IPS-15b (cell line): Measurements from ENCODE around the gene MNX1.

Experiments
- H3K27me3 ChIP-seq: one replicate; pipeline ENCODE4 v1.6.1; 2013; ENCODE audit warnings: low read length; ENCODE audit not compliant: control insufficient read depth, insufficient read depth
- H3K36me3 ChIP-seq: one replicate; pipeline ENCODE4 v1.6.1; 2013; ENCODE audit warnings: low read length; ENCODE audit not compliant: control insufficient read depth, insufficient read depth
- H3K4me1 ChIP-seq: one replicate; pipeline ENCODE4 v1.6.1; 2013; ENCODE audit warnings: mild to moderate bottlenecking, low read length; ENCODE audit not compliant: control insufficient read depth, insufficient read depth
- H3K4me3 ChIP-seq: one replicate; pipeline ENCODE4 v1.5.1; 2013; ENCODE audit warnings: low read depth, low read length
- H3K9ac ChIP-seq: one replicate; pipeline ENCODE4 v1.6.1; 2013; ENCODE audit warnings: low read depth, mild to moderate bottlenecking, low read length
- H3K9me3 ChIP-seq: one replicate; pipeline ENCODE4 v1.6.1; 2013; ENCODE audit warnings: mild to moderate bottlenecking, low read length; ENCODE audit not compliant: control insufficient read depth, insufficient read depth

Gene MNX1

GRCh38 chr7:157009778-157010587, 480 bp downstream of the MNX1 start:
- H3K4me3 ChIP-seq: peak overlapping the region; percentile 37
- H3K9ac ChIP-seq: no peak overlapping the region
- peaks cover 16% of the 10 kb centered on the region for H3K4me1 ChIP-seq
- no peaks in the 10 kb centered on the region for H3K9me3 ChIP-seq
- peaks cover 90% of the 10 kb centered on the region for H3K27me3 ChIP-seq
- H3K36me3 ChIP-seq: no peaks in the 10 kb centered on the region

- peaks cover 12% of the 10 kb centered on the region for H3K4me1 ChIP-seq
- no peak overlapping the region for H3K9ac ChIP-seq
- H3K9me3 ChIP-seq: no peaks in the 10 kb centered on the region
- H3K27me3 ChIP-seq: peaks cover 90% of the 10 kb centered on the region
- peak overlapping the region; percentile 22 for H3K4me3 ChIP-seq
- H3K36me3 ChIP-seq: no peaks in the 10 kb centered on the region
These were observed 1.2 kb downstream of the MNX1 start for GRCh38 chr7:157009170-157009777.

GRCh38 chr7:157008206-157009169, 2.0 kb downstream of the MNX1 start:
- Histone ChIP-seq H3K9me3 (no peaks in the 10 kb centered on the region), H3K27me3 (peaks cover 89% of the 10 kb centered on the region), H3K4me1 (peaks cover 8% of the 10 kb centered on the region), H3K9ac (no peak overlapping the region), H3K4me3 (peak overlapping the region; percentile 22), H3K36me3 (no peaks in the 10 kb centered on the region)

DNA sequence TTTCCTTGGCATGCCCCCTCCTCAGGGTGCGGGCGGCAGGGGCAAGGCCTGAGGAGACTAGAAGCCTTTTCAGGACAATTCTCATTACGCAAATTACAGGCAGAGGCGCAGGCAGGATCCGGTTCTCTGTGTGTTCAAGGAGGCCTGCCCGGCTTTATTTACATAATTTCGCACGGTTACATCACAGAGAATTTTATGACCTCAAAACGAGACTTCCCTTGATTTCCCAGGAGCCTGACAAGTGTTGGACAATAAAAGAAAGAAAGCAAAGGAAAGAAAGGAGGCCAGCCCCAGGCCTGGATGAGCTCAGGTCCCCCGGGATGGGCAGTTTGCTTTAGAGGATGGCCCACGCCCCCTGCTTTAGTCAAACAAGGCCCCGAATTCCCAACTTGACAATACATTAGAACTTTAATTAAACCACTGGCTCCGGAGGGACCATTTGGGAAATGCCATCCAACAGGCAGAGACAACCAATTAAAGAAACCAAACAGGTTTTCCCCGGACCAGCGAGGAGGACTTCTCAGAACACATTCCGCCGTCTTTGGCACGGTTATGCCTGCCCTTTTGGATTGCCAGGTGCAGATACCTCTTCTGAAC, 2.9 kb downstream of the MNX1 start:
- no peak overlapping the region for H3K4me3 ChIP-seq
- no peaks in the 10 kb centered on the region for H3K36me3 ChIP-seq
- H3K9ac ChIP-seq: no peak overlapping the region
- H3K27me3 ChIP-seq: peaks cover 89% of the 10 kb centered on the region
- H3K9me3 ChIP-seq: no peaks in the 10 kb centered on the region
- H3K4me1 ChIP-seq: peaks cover 7% of the 10 kb centered on the region

DNA sequence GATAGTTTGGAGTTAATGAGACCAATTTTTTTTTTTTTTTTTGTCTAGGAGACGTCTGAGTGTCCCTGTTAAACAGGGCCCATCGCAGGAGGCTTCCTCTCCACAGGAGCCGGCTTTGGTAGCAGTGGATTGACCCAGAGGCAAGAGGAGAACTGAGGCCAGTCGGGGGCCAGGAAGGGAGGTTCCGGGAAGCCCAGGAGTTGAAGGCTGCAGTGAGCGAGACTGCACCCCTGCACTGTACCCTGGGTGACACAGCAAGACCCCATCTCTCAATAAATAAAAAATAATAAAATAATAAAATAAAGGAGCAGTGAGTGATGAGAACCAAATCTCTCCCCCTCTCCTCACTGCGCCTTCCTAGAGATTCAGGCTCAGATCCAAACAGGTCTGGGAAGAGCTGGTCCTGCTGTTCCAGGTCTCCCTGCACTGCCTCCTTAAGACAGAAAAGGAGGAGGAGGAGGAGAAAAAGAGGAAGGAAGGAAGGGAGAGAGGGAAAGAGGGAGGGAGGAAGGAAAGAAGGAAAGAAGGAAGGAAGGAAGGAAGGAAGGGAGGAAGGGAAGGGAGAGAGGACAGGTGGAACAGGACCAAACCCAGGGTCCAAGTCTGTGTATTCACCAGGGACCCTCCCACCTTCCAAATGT, 3.5 kb downstream of the MNX1 start:
- Histone ChIP-seq H3K4me1 (peaks cover 6% of the 10 kb centered on the region), H3K36me3 (no peaks in the 10 kb centered on the region), H3K9ac (no peak overlapping the region), H3K9me3 (no peaks in the 10 kb centered on the region), H3K4me3 (no peak overlapping the region), H3K27me3 (peaks cover 89% of the 10 kb centered on the region)

DNA sequence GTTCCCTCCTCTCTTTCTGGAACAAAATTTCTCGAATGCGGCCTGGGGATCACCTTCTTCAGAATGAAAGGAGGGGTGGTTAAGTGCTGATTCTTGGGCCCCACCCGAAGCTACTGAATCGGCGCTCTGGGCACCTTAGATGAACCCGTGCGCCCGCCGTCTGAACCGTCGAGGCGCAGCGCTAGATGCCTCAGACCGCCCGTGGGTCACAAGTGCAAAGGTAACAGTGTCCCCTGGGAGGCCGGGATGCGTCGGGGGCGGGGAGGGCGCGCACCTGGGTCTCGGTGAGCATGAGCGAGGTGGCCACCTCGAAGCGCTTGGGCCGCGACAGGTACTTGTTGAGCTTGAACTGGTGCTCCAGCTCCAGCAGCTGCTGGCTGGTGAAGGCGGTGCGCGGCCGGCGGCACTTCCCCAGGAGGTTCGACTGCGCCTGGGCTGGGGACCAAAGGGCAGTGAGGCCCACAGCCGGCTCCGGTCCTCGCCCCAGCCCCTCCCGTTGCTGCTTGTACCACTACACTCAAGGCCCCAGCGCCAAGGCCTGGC, 4.2 kb downstream of the MNX1 start:
- Histone ChIP-seq H3K36me3 (no peaks in the 10 kb centered on the region), H3K4me3 (peak overlapping the region; percentile 18), H3K4me1 (peaks cover 5% of the 10 kb centered on the region), H3K9me3 (no peaks in the 10 kb centered on the region), H3K27me3 (peaks cover 89% of the 10 kb centered on the region), H3K9ac (no peak overlapping the region)

DNA sequence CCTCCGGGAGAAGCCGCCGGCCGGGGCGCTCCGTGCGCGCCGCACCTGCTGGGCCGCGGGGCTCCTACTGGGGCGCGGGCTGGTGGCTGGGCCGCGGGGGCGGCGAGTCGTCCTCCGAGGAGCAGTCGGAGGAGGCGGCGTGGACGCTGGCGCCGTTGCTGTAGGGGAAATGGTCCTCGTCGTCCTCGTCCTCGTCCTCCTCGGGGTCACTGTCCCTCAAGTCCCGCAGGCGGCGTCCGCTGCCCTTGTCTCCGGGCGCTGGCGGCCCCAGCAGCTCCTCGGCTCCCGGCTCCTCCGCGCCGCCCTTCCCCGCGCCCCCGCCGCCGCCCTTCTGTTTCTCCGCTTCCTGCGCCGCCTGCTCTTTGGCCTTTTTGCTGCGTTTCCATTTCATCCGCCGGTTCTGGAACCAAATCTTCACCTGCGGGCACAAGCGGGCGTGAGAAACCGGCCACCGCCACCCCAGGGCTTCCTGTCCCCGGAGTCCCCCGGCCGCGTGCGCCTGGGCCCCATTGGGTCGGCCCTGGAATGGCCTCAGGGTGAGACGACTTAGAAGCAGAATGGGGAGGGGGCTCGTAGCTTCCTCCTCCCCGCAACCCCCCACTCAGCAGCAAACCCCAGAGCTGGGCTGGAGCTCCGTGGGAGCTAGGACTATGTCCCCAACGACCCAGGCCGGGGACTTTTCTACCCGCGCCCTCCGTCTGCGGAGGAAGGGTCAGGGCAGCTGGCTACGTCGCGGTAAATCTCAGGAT, 4.8 kb downstream of the MNX1 start:
- Histone ChIP-seq H3K9ac (no peak overlapping the region), H3K36me3 (no peaks in the 10 kb centered on the region), H3K9me3 (no peaks in the 10 kb centered on the region), H3K4me3 (peak overlapping the region; percentile 18), H3K4me1 (peaks cover 5% of the 10 kb centered on the region), H3K27me3 (peaks cover 90% of the 10 kb centered on the region)

DNA sequence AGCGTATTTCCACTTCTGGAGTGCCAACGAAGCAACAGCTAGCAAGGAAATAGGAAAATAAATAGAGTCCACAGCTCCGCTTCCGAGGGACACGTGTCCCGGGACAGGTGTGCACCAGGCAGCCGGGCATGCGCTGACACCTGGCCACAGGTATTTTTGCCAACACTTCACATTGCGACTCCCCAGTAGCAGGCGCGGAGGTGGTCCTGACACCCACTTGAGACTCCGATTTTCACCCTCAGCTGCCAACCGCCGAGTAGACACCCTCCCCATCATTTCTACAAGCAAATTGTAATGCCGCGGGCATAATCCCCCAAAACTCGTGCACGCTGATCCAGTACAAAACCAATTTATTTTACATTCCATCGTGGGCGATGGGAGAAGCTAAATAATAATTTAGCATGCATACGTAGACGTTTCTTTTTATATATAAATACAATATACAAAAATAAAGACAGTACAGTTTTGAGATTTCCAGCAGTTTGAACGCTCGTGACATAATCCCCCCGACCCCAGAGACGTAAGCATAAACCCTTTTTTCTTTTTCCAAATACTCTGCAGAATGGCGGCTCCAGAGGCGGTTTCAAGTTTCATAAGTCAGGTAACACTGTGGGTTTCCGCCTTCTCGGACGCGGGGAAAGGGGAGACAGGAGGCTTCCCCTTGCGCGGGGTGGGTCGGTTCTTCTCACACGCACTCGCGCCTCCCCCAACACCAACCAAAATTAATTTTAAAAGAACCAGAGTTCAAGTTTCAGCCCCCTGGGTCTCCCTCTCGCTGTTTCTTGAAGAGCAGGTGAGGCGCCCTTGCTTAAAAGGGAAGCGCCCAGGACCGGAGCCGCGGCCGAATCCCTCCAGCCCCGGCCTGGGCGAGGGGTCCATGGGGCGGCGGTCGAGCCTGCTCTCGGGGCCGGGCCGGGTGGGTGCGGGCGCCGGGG, 5.7 kb downstream of the MNX1 start:
- Histone ChIP-seq H3K4me3 (peak overlapping the region; percentile 37), H3K27me3 (peaks cover 92% of the 10 kb centered on the region), H3K9ac (no peak overlapping the region), H3K36me3 (no peaks in the 10 kb centered on the region), H3K9me3 (no peaks in the 10 kb centered on the region), H3K4me1 (peaks cover 5% of the 10 kb centered on the region)

- peaks cover 5% of the 10 kb centered on the region for H3K4me1 ChIP-seq
- peak overlapping the region; percentile 37 for H3K4me3 ChIP-seq
- H3K36me3 ChIP-seq: no peaks in the 10 kb centered on the region
- no peak overlapping the region for H3K9ac ChIP-seq
- H3K9me3 ChIP-seq: no peaks in the 10 kb centered on the region
- peaks cover 92% of the 10 kb centered on the region for H3K27me3 ChIP-seq
These were observed 6.5 kb downstream of the MNX1 start for GRCh38 chr7:157003756-157004520.
